Peyer's patch (tissue), 4 donors: ENCODE data around the gene LEF1. TPM values are rescaled to one million over a fixed set of nuclear protein-coding genes. Genes with fewer than 3 reads are reported as not detected.
A peak's percentile ranks its signal among the peaks of the same experiment; 100 is the strongest.

Source experiments
- DNase-seq, 3 donors: peaks; one replicate each; pipeline ENCODE4 v3.0.0-alpha.2; 2017 to 2019
- H3K27ac ChIP-seq, 4 donors: fragments of 200-600 bp; sonication (generic); one replicate each; pipeline ENCODE4 v1.5.1; 2016 to 2019
- H3K27me3 ChIP-seq, 2 donors: fragments of 200-600 bp; sonication (generic); one replicate each; pipeline ENCODE4 v1.5.1; 2019
- H3K36me3 ChIP-seq, 3 donors: fragments of 200-600 bp; sonication (generic); one replicate each; pipeline ENCODE4 v1.5.1; 2016 to 2019
- H3K4me1 ChIP-seq, 4 donors: fragments of 200-600 bp; sonication (generic); one replicate each; pipeline ENCODE4 v1.5.1; 2016 to 2019
- H3K4me3 ChIP-seq, 4 donors: fragments of 200-600 bp; sonication (generic); 1 replicate in 3 of 4; 2 replicates in 1 of 4; pipeline ENCODE4 v1.5.1; 2016 to 2019; ENCODE audit warnings: mild to moderate bottlenecking in 1 of 4
- H3K9me3 ChIP-seq, 4 donors: fragments of 200-600 bp; sonication (generic); one replicate each; pipeline ENCODE4 v1.5.1; 2016 to 2019; ENCODE audit warnings: mild to moderate bottlenecking in 1 of 4
- CTCF ChIP-seq, 6 experiments: fragments of 450-650 bp in 4 of 6; fragments of 200-600 bp in 2 of 6; sonication (generic) in 1 of 6; IDR thresholded peaks; one replicate each; pipeline ENCODE4 v1.5.1; 2017 to 2019; ENCODE audit warnings: antibody characterized with exemption in 6 of 6, mild to moderate bottlenecking in 3 of 6, moderate library complexity in 1 of 6
- POLR2A ChIP-seq, 2 donors: fragments of 450-650 bp; IDR thresholded peaks; one replicate each; pipeline ENCODE4 v1.5.1; 2017; ENCODE audit warnings: antibody characterized with exemption in 2 of 2, mild to moderate bottlenecking in 2 of 2, moderate library complexity in 2 of 2
- total RNA-seq, 4 donors: library from RNA; depleted of rRNA; stranded (reverse); fragments of >200 nt; gene quantifications; one replicate each; pipeline ENCODE4 v1.1.0, GENCODE V29; 2016

The LEF1 gene
- total RNA-seq, 4 donors from 2014 or later, result 0.53 to 34.7 (median 4.4) TPM

GRCh38 chr4:108010167-108010566, 158.6 kb downstream of the LEF1 start:
- no peaks in the 10 kb centered on the region for H3K27me3 ChIP-seq
- H3K36me3 ChIP-seq, result peaks cover 0 to 41% (median 0%) of the 10 kb centered on the region in 3 donors
- TF ChIP-seq POLR2A (IDR thresholded peaks at IDR 0.05) (no peak), CTCF (IDR thresholded peaks at IDR 0.05) (no peak)
- no peak overlapping the region for H3K4me3 ChIP-seq
- no peak for DNase-seq
- no peaks in the 10 kb centered on the region for H3K4me1 ChIP-seq
- no peaks in the 10 kb centered on the region for H3K9me3 ChIP-seq
- no peak overlapping the region for H3K27ac ChIP-seq

GRCh38 chr4:108008721-108009120, 160.0 kb downstream of the LEF1 start:
- no peaks in the 10 kb centered on the region for H3K27me3 ChIP-seq
- peaks cover 0 to 26% (median 0%) of the 10 kb centered on the region in 3 donors for H3K36me3 ChIP-seq
- H3K27ac ChIP-seq, result no peak overlapping the region
- no peak for DNase-seq
- no peaks in the 10 kb centered on the region for H3K9me3 ChIP-seq
- TF ChIP-seq POLR2A (IDR thresholded peaks at IDR 0.05) (no peak), CTCF (IDR thresholded peaks at IDR 0.05) (no peak)
- H3K4me3 ChIP-seq, result no peak overlapping the region
- no peaks in the 10 kb centered on the region for H3K4me1 ChIP-seq

- Histone ChIP-seq H3K4me3 (no peak overlapping the region), H3K4me1 (no peaks in the 10 kb centered on the region), H3K9me3 (no peaks in the 10 kb centered on the region), H3K27me3 (no peaks in the 10 kb centered on the region), H3K27ac (no peak overlapping the region), H3K36me3 (peaks cover 0 to 20% (median 0%) of the 10 kb centered on the region in 3 donors)
- TF ChIP-seq CTCF (IDR thresholded peaks at IDR 0.05) (no peak), POLR2A (IDR thresholded peaks at IDR 0.05) (no peak)
- no peak for DNase-seq
These were observed 160.7 kb downstream of the LEF1 start for GRCh38 chr4:108007984-108008383.

GRCh38 chr4:108006361-108006760, 162.4 kb downstream of the LEF1 start:
- Histone ChIP-seq H3K4me1 (no peaks in the 10 kb centered on the region), H3K4me3 (no peak overlapping the region), H3K27ac (no peak overlapping the region), H3K9me3 (no peaks in the 10 kb centered on the region), H3K36me3 (peaks cover 0 to 15% (median 0%) of the 10 kb centered on the region in 3 donors), H3K27me3 (no peaks in the 10 kb centered on the region)
- DNase-seq, result no peak
- TF ChIP-seq CTCF (IDR thresholded peaks at IDR 0.05), result no peak
- no peak for TF ChIP-seq POLR2A (IDR thresholded peaks at IDR 0.05)

GRCh38 chr4:108005807-108006206, 162.9 kb downstream of the LEF1 start:
- Histone ChIP-seq H3K36me3 (peaks cover 0 to 9% (median 0%) of the 10 kb centered on the region in 3 donors), H3K9me3 (no peaks in the 10 kb centered on the region), H3K4me3 (no peak overlapping the region), H3K27me3 (no peaks in the 10 kb centered on the region), H3K27ac (peak overlapping the region in 1 of 4 donors; percentile 8), H3K4me1 (no peaks in the 10 kb centered on the region)
- TF ChIP-seq CTCF (IDR thresholded peaks at IDR 0.05), result no peak
- no peak for TF ChIP-seq POLR2A (IDR thresholded peaks at IDR 0.05)
- no peak for DNase-seq

- Histone ChIP-seq H3K4me1 (no peaks in the 10 kb centered on the region), H3K27me3 (no peaks in the 10 kb centered on the region), H3K9me3 (no peaks in the 10 kb centered on the region), H3K36me3 (no peaks in the 10 kb centered on the region), H3K27ac (no peak overlapping the region), H3K4me3 (no peak overlapping the region)
- no peak for TF ChIP-seq CTCF (IDR thresholded peaks at IDR 0.05)
- TF ChIP-seq POLR2A (IDR thresholded peaks at IDR 0.05), result no peak
- no peak for DNase-seq
These were observed 164.1 kb downstream of the LEF1 start for GRCh38 chr4:108004646-108005045.
